HG03139 (cell line): ENCODE results near the gene MAFF.

Source experiments
- ATAC-seq: cut with Tn5 transposase; IDR thresholded peaks from one replicate; pipeline ENCODE4 v1.9.1; 2021; ENCODE audit not compliant: unreplicated experiment

Gene MAFF

GRCh38 chr22:38246692-38247091, 44.9 kb downstream of the MAFF start:
- no peak for ATAC-seq

GRCh38 chr22:38247713-38248112, 45.9 kb downstream of the MAFF start:
- ATAC-seq = no peak

- ATAC-seq = no peak
Measured at GRCh38 chr22:38248280-38248679, 46.5 kb downstream of the MAFF start.

- no peak for ATAC-seq
Measured at GRCh38 chr22:38249301-38249700, 47.5 kb downstream of the MAFF start.

- ATAC-seq = no peak
Measured at GRCh38 chr22:38249803-38250642, 48.2 kb downstream of the MAFF start.

GRCh38 chr22:38250643-38251340, 49.0 kb downstream of the MAFF start:
- ATAC-seq = no peak

GRCh38 chr22:38251341-38251692, 49.5 kb downstream of the MAFF start:
- ATAC-seq = no peak

- no peak for ATAC-seq
Measured at GRCh38 chr22:38255697-38256096, 53.9 kb downstream of the MAFF start.

GRCh38 chr22:38257181-38257580, 55.4 kb downstream of the MAFF start:
- ATAC-seq = no peak

- ATAC-seq = no peak
Measured at GRCh38 chr22:38257650-38258250, 56.0 kb downstream of the MAFF start.

GRCh38 chr22:38258895-38259294, 57.1 kb downstream of the MAFF start:
- ATAC-seq = no peak

GRCh38 chr22:38259370-38259769, 57.6 kb downstream of the MAFF start:
- ATAC-seq = no peak

- ATAC-seq = no peak
Measured at GRCh38 chr22:38260761-38261681, 59.2 kb downstream of the MAFF start.

GRCh38 chr22:38262051-38262795, 60.4 kb downstream of the MAFF start:
- no peak for ATAC-seq

- ATAC-seq = no peak
Measured at GRCh38 chr22:38264322-38264843, 62.6 kb downstream of the MAFF start.
